ENCODE measurements around the gene TCP10L.
"Not testable (repeated sequence)": the region's sequence is repeated elsewhere in the genome, so short reads cannot be mapped to it uniquely, and the experiment has no call there.

Gene TCP10L, protein sequence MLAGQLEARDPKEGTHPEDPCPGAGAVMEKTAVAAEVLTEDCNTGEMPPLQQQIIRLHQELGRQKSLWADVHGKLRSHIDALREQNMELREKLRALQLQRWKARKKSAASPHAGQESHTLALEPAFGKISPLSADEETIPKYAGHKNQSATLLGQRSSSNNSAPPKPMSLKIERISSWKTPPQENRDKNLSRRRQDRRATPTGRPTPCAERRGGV

DNA sequence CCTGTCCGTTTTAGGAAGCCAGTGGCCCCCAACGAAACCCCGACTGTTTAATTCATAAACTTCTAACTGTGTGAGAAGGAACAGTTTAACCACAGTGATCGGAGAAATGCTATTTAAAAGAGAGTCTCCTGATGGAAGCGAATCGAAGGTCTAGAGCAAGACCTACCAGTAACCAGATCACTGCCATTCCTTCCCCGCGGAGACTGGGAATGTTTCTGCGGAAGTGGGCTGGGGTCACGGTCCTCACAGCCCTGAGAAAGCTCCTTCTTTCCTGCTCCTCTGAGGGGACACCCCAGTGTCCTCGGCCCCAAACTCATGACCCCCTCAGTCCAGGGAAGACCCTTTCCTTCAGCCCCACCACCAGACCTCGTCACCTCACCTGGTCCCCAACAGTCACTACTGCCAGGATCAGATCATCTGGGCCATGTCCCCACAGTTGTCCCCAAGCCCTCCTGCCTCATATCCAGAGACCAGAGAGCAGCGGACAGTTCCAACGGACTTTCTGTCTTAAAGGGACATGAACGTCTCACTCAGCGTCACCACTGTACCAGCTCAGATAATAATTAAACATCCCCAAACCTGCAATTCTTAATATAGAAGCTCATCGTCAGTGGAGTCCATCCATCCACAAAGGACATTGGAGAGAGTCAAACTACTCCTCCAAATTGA is at the start of gene TCP10L:
Gene TCP10L (minus strand): TSS at position 482 of the 669 bp plus-strand sequence. CDS start 1,219 bp downstream, outside the sequence.
- no peak for FAIRE-seq

DNA sequence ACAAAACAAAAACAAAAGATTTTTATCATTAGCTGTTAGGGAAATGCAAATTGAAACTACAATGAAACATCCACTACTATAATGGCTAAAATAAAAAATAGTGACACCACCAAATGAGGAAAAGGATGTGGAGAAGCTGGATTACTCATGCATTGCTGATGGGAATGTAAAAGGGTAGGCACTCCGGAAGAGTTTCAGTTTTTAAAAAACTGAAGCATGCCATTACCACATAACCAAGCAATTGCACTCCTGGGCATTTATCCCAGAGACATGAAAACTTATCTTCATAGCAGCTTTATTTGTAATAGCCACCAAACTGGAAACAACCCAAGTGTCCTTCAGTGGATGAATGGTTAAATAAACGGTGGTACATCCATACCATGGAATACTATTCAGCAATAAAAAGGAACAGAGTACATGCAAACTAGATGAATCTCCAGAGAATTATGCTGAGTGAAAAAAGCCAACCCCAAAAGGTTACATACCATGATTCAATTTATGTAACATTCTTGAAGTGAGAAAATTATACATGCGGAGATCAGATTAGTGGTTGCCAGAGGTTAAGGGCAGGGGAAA is 41.4 kb upstream of the TCP10L start:
- no peak for FAIRE-seq

DNA sequence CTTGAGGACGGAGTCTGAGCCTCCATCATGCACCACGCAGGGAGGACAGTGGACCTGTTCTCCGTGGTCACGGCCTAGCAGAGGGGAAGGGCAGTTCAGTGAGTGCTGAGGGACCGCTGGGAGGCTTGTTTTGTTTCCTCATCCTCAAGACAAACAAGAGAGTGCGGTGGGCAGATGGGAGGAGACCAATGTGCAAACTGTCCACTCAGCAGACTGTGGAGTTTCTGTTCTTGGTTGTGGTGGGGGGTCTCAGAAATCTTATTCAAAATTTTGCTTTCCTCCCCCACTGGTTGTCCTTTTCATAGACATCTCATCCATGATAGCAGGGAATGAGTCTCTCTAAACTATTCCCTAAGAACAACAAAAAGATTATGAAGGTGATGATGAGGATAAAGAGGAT is 32.9 kb upstream of the TCP10L start:
- FAIRE-seq = not testable (repeated sequence)

DNA sequence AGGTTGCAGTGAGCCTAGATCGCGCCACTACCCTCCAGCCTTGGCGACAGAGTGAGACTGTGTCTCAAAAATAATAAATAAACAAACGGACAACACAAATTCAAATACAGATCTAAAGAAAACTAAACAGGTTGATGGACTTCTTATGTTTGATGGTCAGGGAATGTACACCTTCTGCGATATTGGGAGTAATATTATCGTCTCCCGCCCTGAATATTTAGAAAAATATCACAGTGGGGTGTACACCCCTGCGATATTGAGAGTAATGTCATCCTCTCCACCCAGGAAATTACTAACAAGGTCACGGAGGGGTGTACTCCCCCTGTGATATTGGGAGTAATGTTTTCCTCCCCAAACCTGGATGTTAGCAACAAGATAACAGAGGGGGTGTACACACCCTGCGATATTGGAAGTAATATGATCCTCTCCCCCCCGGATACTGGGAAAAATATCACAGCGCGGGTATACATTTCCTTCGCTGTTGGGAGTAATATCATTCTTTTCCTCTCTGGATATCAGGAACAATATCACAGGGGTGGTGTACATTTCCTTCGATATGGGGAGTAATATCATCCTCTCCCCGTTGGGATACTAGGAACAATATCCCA is 28.2 kb upstream of the TCP10L start:
- FAIRE-seq = no peak

DNA sequence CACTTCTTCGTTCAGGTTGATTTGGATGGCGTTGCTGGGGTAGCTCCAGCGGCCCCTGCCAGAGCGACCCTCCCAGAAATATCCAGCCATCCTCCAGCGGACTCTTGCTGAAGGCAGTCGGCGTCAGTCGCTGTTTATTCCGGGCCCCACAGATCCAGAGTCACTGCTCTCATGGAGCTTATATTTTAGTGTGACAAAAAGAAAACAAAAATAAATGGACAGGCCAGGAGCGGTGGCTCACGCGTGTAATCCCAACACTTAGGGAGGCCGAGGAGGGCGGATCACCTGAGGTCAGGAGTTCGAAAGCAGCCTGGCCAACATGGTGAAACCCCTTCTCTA is 27.6 kb upstream of the TCP10L start:
- no peak for FAIRE-seq

DNA sequence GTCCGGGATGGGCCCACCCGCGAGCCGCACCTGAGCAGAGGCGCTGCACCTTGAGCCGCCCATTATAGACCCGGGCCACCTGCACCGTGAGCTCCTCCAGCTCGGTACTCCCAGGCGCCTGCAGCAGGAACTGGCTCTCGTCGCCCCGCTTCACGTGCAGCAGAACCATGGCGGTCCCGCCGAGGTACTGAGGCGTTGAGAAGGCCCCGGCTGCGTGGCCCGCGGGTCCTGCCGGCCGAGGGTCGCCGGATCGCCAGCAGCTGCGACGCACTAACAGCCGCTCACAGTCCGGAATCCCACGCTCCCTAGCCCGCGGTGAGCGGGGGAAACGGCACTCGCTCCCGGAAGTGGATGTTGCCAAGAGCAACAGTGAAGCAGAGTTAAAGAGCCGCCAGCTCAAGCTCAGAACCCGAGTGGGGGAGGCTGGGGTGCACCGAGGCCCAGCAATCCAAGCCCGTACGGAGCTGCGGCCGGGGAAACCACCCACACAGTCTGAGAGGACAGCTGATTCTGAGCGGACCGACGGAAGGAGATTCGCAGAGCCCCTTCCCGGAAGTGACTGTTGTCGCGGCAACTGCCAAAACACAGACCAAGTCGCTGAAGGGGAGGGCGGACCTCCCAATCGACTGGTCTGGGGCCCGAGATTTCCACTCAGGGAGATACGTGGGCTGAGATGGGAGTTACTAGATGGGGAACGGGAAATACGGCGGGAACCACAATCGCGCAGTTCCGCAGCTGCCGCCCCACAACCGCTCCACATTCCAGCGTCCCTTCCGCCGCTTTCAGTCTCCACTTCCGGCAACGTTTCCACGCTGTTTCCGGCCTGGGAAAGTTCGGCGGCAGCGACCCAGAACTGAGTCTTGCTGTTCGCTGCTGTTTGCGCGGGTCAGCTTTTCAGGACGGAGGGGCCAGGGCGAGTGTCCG is 27.0 kb upstream of the TCP10L start, which contains the start of gene CFAP298:
Gene CFAP298 (minus strand): TSS at position 303 of the 924 bp plus-strand sequence. CDS start 134 bp downstream, at position 169.
- peak; percentile 77 for FAIRE-seq

DNA sequence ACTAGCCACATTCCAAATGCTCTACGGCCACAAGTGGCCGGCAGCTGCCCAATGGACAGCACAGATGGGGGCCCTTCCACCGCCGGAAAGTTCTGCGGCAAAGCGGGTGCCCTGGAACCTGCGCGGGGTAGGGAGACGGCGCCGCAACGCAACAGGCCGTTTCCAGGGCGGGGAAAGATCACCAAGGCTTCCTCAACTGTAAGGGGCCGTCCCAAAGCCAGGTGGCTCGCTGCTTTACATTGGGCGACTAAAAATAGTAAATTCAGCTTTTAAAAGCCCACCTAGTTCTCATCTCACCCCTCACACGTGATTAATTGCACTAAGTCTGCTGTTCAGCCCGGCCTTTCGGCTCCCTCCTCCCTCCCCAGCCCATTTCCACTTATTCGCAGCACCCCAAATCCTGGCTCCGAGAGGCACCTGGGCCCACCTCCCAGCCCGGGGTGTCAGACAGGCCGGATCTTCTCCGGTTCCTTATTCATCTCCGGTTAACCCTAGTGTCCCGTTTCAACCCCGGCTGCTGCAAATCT is 26.2 kb upstream of the TCP10L start:
- no peak for FAIRE-seq

DNA sequence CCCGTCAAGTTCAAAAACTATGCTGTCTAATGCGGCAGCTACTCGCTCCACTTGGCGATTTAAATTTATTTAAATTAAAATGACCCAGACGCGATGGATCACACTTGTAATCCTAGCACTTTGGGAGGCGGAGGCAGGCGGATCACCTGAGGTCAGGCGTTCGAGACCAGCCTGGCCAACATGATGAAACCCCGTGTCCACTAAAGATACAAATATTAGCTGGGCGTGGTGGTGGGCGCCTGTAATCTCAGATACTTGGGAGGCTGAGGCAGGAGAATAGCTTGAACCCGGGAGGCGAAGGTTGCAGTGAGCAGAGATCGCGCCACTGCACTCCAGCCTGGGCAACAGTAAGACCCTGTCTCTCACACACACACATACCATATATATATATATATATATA is 25.6 kb upstream of the TCP10L start:
- not testable (repeated sequence) for FAIRE-seq

DNA sequence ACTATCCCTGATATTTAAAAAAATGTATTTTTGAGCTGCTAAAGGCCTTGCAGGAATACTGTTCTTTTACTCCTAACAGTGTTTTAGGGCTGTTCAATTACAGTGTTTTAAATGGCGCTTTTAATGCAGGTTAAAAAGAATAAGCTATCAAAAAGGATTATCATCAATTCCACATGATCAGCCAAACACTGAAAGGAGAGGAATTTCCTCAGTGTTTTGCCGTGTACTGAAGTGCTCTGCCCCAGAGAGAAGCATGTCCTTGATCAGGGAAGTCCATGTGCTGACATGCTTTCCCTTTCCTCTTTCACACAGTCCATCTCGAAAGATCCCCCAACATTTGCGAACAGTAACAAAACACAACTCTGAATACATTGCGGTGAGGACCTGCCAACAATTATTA is 23.5 kb upstream of the TCP10L start:
- FAIRE-seq = no peak

DNA sequence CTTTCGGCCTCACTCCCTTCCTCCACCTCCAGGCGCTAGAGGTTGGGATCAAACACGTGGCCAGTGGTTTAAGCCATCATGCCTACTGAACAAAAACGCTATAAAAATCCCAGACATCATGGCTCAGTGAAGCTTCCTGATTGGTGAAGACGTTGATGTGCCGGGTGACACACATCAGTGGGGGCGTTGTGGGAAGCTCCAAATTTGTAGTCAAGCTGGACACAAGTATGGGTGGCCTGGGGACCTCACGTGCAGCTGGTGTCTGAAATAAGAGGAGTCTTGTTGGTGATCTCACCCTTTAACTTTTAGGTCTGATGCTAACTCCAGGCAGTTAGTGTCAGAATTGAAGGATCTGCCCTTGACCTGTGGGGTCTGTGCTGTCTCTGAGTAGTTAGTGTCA is 20.1 kb upstream of the TCP10L start:
- no peak for FAIRE-seq

DNA sequence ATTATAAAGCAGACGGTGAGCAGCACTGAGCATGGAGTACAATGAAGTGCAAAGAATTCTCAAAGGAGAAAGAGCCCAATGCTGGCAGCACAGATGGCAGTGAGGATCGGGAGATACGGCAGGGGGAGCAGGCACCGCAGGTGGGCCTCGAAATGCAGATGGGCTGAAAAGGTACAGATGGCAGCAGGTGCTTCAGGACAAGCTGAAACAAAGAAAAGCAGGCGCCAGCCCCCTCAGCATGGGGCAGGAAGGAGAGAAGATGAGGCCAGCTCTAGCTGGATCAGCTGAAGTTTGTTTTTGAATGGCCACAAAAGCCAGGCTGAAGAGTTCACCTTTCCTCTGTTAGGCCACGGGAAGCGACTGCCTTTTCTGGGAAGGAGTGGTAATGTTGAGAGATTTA is 19.1 kb upstream of the TCP10L start:
- FAIRE-seq = no peak

DNA sequence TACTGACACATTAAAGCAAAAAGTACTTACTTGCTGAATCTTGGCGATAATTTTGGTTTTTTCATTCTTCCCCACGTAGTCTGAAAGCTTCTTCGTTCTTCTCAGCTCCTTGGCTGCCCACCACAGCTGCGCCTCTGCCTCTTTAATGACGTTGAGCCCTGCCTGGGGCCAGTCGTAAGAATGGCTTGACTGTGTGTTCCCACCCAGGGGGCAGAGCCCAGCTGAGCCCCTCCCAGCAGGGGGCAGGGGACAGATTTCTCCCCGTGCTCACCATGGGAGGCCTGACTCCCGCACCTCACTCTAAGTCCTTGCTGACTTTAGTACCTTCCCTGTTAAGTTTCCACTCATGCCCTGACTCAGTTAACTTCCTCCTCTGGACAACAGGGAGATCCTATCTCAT is 17.8 kb upstream of the TCP10L start:
- FAIRE-seq = no peak

DNA sequence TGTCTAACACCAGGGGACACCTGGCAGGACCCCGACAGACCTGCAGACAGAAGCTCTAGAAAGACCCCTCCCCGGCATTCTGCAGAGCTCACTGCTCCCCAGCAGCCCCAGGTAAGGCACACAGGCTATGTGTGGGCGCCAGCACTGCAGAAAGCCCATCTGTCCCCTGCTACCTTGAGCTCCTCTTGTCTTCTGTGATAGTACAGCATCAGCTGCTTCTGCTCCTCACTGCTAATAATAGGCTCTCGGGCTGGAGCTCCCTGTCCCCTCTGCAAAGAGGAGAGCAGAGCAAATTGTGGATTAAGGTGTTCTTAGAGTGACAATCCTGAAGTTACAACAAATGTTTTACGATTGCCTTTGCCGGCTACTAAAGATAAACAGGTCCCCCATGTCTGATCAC is 16.8 kb upstream of the TCP10L start:
- no peak for FAIRE-seq

DNA sequence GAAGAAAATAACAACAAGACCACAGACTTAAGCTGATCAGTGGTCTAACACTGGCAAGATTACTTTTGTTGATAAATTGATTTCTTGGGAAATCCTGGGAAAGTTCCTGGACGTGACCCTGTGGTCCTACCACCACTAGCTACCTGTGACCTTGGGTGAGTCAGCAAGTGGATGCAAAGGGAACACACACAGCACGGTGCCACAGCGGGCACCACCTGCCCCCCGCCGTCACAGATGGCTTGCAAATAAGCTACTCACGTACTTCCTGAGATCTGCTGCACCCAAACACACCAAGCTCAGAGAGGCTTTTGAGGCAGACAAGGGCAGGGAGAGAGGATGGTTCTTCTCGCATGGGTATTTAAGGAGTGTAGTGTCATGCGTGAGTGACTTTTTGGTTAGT is 14.2 kb upstream of the TCP10L start:
- FAIRE-seq = no peak

DNA sequence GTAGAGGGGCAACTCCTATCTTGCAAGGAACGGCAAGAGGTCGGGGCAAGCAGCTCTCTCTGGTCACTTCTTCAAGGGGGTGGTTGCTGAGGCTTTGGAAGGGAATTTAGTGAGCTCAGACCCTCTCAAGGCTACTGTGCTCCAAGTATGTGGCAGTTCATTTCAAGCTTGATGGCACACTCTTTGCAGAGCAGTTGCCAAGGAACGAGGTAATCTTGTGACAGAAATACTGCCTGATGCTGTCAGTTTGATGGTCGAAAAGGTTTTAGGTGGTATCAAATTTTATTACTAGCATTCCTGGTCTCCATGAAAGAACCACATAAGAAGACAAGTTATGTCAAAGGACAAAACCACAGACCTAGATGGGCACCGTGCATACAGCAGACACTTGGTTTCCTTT is 13.8 kb upstream of the TCP10L start:
- no peak for FAIRE-seq

DNA sequence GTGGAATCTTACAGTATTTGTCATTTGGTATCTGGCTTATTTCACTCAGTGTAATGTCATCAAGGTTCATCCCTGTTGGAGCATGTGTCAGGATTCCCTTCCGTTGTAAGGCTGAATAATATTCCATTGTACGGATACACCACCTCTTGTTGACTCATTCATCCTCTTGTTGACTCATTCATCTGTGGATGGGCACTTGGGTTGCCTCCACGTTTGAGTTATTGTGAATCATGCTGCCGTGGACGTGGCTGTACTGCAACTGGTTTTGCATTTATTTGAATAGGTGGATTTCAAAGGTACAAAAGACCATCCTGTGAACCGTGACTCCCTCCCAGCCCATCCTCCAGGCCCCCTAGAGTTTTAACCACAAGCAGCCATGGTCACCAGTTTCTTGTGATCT is 11.9 kb upstream of the TCP10L start:
- no peak for FAIRE-seq

DNA sequence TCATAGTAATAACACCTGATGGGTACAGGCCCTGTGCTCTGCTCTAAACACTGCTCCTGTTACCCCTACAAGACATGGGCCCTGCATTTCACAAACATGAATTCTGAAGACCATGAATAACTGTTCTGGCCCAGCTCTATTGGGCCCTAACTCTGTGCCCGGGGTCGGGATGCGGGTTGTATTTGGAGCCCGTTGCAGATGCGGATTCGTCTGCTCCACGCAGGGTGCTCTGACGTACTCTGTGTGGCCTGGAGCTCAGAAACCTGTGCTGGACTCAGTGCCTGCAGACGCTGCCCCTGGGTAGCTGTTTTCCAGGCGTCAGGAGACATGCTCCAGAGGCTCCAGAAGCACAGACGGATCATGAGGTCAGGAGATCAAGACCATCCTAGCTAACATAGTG is 10.1 kb upstream of the TCP10L start:
- no peak for FAIRE-seq

DNA sequence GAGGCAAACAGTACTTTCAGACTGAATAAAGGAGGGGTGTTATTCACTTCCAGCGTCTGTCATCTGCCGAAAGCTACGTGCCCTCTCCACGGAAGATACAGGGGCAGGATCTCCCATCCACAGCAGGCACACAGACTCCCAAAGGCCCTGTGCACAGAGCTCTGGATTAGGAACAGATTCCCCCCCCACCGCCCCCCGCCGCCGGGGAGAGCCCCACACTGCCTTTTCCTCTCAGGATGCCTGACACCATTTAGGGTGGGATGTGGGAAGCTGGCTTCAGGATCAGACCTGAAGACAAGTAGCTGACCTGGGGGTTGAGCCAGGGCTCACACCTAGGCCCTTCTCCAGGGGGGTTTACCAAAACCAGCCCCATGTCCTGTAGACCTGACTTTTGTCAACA is 8.4 kb upstream of the TCP10L start:
- FAIRE-seq = no peak

DNA sequence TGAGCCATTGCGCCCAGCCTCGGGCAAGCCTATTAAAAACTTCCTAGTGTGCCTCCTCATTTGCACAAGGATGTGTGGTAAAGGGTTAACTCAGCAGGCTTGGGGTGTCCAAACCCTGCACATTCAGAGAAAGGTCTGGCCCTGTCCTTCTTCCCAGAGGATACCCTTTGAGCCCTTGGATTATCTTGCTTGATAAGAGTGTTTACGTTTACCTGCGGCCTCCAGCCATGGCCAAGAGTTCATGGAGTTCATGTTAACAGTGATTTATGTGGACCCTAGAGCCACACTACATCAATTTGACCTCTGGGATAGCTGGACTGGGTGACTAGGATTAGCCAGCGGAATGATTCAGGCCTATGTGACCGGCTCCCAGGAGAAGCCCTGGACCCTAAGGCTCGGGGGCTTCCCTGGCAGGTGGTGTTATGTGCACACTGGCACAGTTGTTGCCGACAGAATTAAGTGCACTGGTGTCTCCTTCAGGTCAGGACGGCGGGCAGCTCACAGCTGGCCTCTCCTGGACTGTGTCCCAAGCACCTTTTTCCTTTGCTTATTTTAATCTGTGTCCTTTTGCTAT is 7.7 kb upstream of the TCP10L start:
- no peak for FAIRE-seq

DNA sequence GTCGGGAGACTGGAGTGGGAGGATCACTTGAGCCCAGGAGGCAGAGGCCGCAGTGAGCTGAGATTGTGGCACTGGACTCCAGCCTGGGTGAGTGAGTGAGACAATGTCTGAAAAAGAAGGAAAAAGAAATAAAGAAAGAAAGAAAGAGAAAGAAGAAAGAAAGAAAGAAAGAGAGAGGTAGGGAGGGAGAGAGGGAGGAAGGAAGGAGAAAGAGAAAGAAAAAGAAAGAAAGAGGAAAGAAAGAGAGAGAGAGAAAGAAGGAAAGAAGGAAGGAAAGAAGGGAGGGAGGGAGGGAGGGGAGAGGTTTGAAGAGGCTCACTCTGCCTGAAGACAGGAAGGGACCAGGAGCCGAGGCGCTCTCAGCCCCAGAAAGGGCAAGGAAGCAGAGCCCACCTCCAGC is 4.8 kb upstream of the TCP10L start:
- no peak for FAIRE-seq

DNA sequence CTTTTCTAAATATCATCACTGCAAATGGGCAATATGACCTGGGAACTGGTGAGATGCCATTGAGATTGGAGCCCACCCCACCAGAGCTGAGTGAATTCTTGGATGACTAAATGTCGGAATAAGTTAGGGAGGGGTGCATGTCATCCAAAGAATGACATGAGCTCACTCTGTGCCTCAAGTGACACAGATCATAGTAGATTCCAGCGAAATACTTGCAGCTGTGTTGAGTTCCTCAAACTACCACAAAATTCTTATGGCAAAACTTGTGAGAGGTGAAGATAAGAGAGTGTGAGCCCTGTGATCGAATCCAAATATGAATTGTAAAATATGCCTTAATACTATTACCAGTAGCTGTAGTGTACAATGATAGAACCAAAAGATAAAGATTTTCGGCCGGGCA is 2.3 kb upstream of the TCP10L start:
- FAIRE-seq = no peak

DNA sequence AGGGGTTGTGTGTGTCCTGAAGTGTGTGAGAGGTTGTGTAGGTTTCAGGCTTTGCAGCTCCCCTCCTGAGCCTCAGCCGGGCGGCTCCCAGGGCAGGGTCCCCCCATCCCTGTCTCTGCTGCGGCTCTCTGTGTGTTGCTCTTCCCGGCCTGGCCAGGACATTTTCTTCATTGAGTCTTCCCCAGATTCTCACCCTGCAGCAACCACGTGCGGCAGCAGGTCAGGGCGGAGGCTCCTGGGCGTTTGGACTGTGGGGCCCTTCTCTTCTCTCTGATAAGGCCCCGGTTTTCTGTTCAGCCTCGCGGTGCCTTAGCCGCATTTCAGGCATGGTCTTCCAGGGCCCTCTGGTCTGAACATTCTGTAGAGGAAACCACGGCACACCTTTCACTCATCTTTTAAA is 1.8 kb upstream of the TCP10L start:
- no peak for FAIRE-seq
